H1 (cell line): ENCODE data around the gene OR2A25. TPM values are rescaled to one million over a fixed set of nuclear protein-coding genes. Genes with fewer than 3 reads are reported as not detected.

ENCODE experiments used
- CTCF ChIA-PET: fragments of 300-600 bp; sonication (Branson Sonifier 250); formaldehyde crosslinking; loops from one replicate; lab custom pipeline; 2021; ENCODE audit not compliant: partially characterized antibody; lab: Charles Lee
- POLR2A ChIA-PET: fragments of 300-600 bp; sonication (Branson Sonifier 250); formaldehyde crosslinking; loops from one replicate; lab custom pipeline; 2021; ENCODE audit warnings: inconsistent platforms; ENCODE audit not compliant: partially characterized antibody; lab: Charles Lee
- DNase-seq, 2 experiments: peaks; one replicate each; pipeline versions ENCODE4 v3.0.0 to v3.0.0-alpha.2; 2010 to 2022; ENCODE audit warnings: low spot score in 2 of 2, low read depth in 1 of 2, mixed read lengths in 1 of 2
- FAIRE-seq: peaks from 2 replicates; lab custom pipeline; 2011; peaks lifted over from hg19 to GRCh38; lab: Jason Lieb, UNC
- H2AFZ ChIP-seq: 2 replicates; pipeline ENCODE4 v1.8.1; 2012; ENCODE audit warnings: low read length, inconsistent platforms
- H2AK5ac ChIP-seq: 2 replicates; pipeline ENCODE4 v1.6.1; 2013; ENCODE audit warnings: low read depth, low read length
- H2BK120ac ChIP-seq: replicated peaks from 2 replicates; pipeline ENCODE3; 2013; ENCODE audit warnings: low read depth, low read length, inconsistent platforms
- H2BK12ac ChIP-seq: 2 replicates; pipeline ENCODE4 v1.6.1; 2013; ENCODE audit warnings: low read depth, low read length
- H2BK15ac ChIP-seq: 2 replicates; pipeline ENCODE4 v1.6.1; 2013; ENCODE audit warnings: low read length
- H2BK20ac ChIP-seq: 2 replicates; pipeline ENCODE4 v1.6.1; 2013; ENCODE audit warnings: low read length
- H2BK5ac ChIP-seq: 2 replicates; pipeline ENCODE4 v1.6.1; 2013; ENCODE audit warnings: low read depth, low read length
- H3K14ac ChIP-seq: 2 replicates; pipeline ENCODE4 v1.6.1; 2013; ENCODE audit warnings: inconsistent platforms; ENCODE audit not compliant: insufficient read length
- H3K18ac ChIP-seq: 2 replicates; pipeline ENCODE4 v1.6.1; 2013; ENCODE audit warnings: low read length; ENCODE audit errors: extremely low read depth
- H3K23ac ChIP-seq: 2 replicates; pipeline ENCODE4 v1.6.1; 2013; ENCODE audit warnings: inconsistent platforms; ENCODE audit not compliant: insufficient read length
- H3K23me2 ChIP-seq: 2 replicates; pipeline ENCODE4 v1.6.1; 2013; ENCODE audit warnings: low read depth, low read length
- H3K27ac ChIP-seq: 2 replicates; pipeline ENCODE4 v1.6.1; 2011; ENCODE audit warnings: low read depth, low read length, inconsistent platforms
- H3K27me3 ChIP-seq, 4 experiments: replicated peaks in 1 of 4; 1 replicate in 1 of 4; 2 replicates in 3 of 4; pipeline versions ENCODE4 v1.6.1 to v1.8.1; 2011 to 2013; ENCODE audit warnings: low read length in 3 of 4, mild to moderate bottlenecking in 3 of 4, inconsistent platforms in 2 of 4, mixed read lengths in 2 of 4, moderate library complexity in 1 of 4; ENCODE audit not compliant: control insufficient read depth in 3 of 4, insufficient read depth in 3 of 4; ENCODE audit errors: extremely low read depth in 1 of 4
- H3K36me3 ChIP-seq, 4 experiments: 2 replicates each; pipeline versions ENCODE4 v1.6.1 to v1.8.1; 2011 to 2013; ENCODE audit warnings: mild to moderate bottlenecking in 4 of 4, low read length in 3 of 4, moderate library complexity in 2 of 4, control low read depth in 1 of 4, inconsistent platforms in 1 of 4; ENCODE audit not compliant: insufficient read depth in 4 of 4, control insufficient read depth in 2 of 4
- H3K4ac ChIP-seq: replicated peaks from 2 replicates; pipeline ENCODE3; 2013; ENCODE audit warnings: low read length, low read depth, mixed read lengths, inconsistent platforms; ENCODE audit not compliant: insufficient read length
- H3K4me1 ChIP-seq, 4 experiments: replicated peaks in 1 of 4; 1 replicate in 1 of 4; 2 replicates in 3 of 4; pipeline versions ENCODE4 v1.6.1 to v1.8.1; 2011 to 2013; ENCODE audit warnings: low read length in 3 of 4, inconsistent platforms in 2 of 4, mixed read lengths in 1 of 4; ENCODE audit not compliant: insufficient read depth in 4 of 4, control insufficient read depth in 3 of 4
- H3K4me2 ChIP-seq, 2 experiments: 2 replicates each; pipeline versions ENCODE4 v1.6.1 to v1.8.1; 2011 to 2013; ENCODE audit warnings: low read depth in 2 of 2, low read length in 2 of 2, control low read depth in 1 of 2, inconsistent platforms in 1 of 2, mild to moderate bottlenecking in 1 of 2; ENCODE audit not compliant: insufficient read depth in 1 of 2
- H3K4me3 ChIP-seq, 4 experiments: fragments of 200-600, 300-600 bp in 1 of 4; sonication (generic), shearing (Covaris generic), sonication (Bioruptor Twin) in 1 of 4; 2 replicates each; pipeline versions ENCODE4 v1.5.1 to v1.8.1; 2011 to 2016; ENCODE audit warnings: low read length in 4 of 4, low read depth in 3 of 4, control low read depth in 2 of 4, inconsistent platforms in 2 of 4, mild to moderate bottlenecking in 2 of 4, mixed read lengths in 1 of 4, moderate library complexity in 1 of 4; ENCODE audit not compliant: insufficient read depth in 2 of 4; ENCODE audit errors: extremely low read depth in 1 of 4
- H3K56ac ChIP-seq: replicated peaks from 2 replicates; pipeline ENCODE3; 2013; ENCODE audit warnings: low read depth, mild to moderate bottlenecking, mixed read lengths, low read length, inconsistent platforms; ENCODE audit not compliant: insufficient read length
- H3K79me1 ChIP-seq: 2 replicates; pipeline ENCODE4 v1.6.1; 2013; ENCODE audit warnings: low read depth, low read length, control low read depth
- H3K79me2 ChIP-seq, 2 experiments: 2 replicates each; pipeline versions ENCODE4 v1.6.1 to v1.8.1; 2012 to 2013; ENCODE audit warnings: low read length in 2 of 2, mild to moderate bottlenecking in 2 of 2, inconsistent platforms in 1 of 2; ENCODE audit not compliant: insufficient read depth in 2 of 2, control insufficient read depth in 1 of 2
- H3K9ac ChIP-seq, 4 experiments: replicated peaks in 1 of 4; 1 replicate in 1 of 4; 2 replicates in 3 of 4; pipeline versions ENCODE4 v1.6.1 to v1.8.1; 2011 to 2013; ENCODE audit warnings: low read depth in 3 of 4, low read length in 3 of 4, control low read depth in 2 of 4, mild to moderate bottlenecking in 2 of 4, moderate library complexity in 2 of 4, inconsistent platforms in 1 of 4; ENCODE audit errors: extremely low read depth in 1 of 4
- H3K9me3 ChIP-seq, 2 experiments: 2 replicates each; pipeline versions ENCODE4 v1.6.1 to v1.8.1; 2012 to 2013; ENCODE audit warnings: mild to moderate bottlenecking in 2 of 2, moderate library complexity in 2 of 2, control low read depth in 1 of 2, inconsistent platforms in 1 of 2, low read depth in 1 of 2, low read length in 1 of 2, mixed read lengths in 1 of 2; ENCODE audit not compliant: insufficient read depth in 2 of 2
- H4K20me1 ChIP-seq, 2 experiments: replicated peaks in 1 of 2; 2 replicates each; pipeline versions ENCODE3 to v1.8.1; 2011 to 2013; ENCODE audit warnings: inconsistent platforms in 2 of 2, low read length in 2 of 2, mild to moderate bottlenecking in 1 of 2; ENCODE audit not compliant: insufficient read depth in 2 of 2, control insufficient read depth in 1 of 2
- H4K5ac ChIP-seq: 2 replicates; pipeline ENCODE4 v1.6.1; 2013; ENCODE audit warnings: low read length, low read depth, mixed read lengths, inconsistent platforms; ENCODE audit not compliant: insufficient read length
- H4K8ac ChIP-seq: 2 replicates; pipeline ENCODE4 v1.8.0; 2013; ENCODE audit warnings: mild to moderate bottlenecking, moderate library complexity, low read length, inconsistent platforms; ENCODE audit not compliant: insufficient read depth; ENCODE audit errors: extremely low read depth
- H4K91ac ChIP-seq: replicated peaks from 2 replicates; pipeline ENCODE3; 2013; ENCODE audit warnings: low read length, mixed read lengths, inconsistent platforms; ENCODE audit not compliant: insufficient read length
- ASH2L ChIP-seq: fragments of 200-600, 300-600 bp; sonication (generic); IDR thresholded peaks from one replicate; pipeline ENCODE4 v1.7.1; 2017; ENCODE audit warnings: low read length
- HDAC2 ChIP-seq, 2 experiments: fragments of 300-600 bp in 1 of 2; sonication (generic) in 1 of 2; IDR thresholded peaks; 2 replicates each; pipeline ENCODE4 v1.6.1; 2011 to 2012; ENCODE audit warnings: low read depth in 2 of 2, low read length in 2 of 2, mild to moderate bottlenecking in 2 of 2, moderate library complexity in 2 of 2, borderline replicate concordance in 1 of 2, inconsistent platforms in 1 of 2
- HDAC6 ChIP-seq: IDR thresholded peaks from one replicate; pipeline ENCODE4 v1.7.1; 2012; ENCODE audit warnings: low read depth, mild to moderate bottlenecking, inconsistent platforms, low read length, moderate library complexity
- PHF8 ChIP-seq: fragments of 200-600 bp; sonication (generic); conservative IDR thresholded peaks from 2 replicates; pipeline ENCODE4 v1.7.1; 2012; ENCODE audit warnings: low read depth, mild to moderate bottlenecking, inconsistent platforms, low read length, moderate library complexity
- RAD21 ChIP-seq, 2 experiments: IDR thresholded peaks in 1 of 2; conservative IDR thresholded peaks in 1 of 2; 2 replicates each; pipeline ENCODE4 v1.6.1; 2011; ENCODE audit warnings: low read depth in 2 of 2, low read length in 2 of 2, improper control_type of control experiment in 1 of 2, inconsistent platforms in 1 of 2, mild to moderate bottlenecking in 1 of 2, moderate library complexity in 1 of 2
- SAP30 ChIP-seq: fragments of 300-600 bp; sonication (generic); IDR thresholded peaks from 2 replicates; pipeline ENCODE4 v1.7.1; 2012; ENCODE audit warnings: low read length, moderate library complexity, mild to moderate bottlenecking, inconsistent platforms; ENCODE audit not compliant: insufficient read depth, insufficient replicate concordance
- SP1 ChIP-seq: IDR thresholded peaks from 2 replicates; pipeline ENCODE4 v1.6.1; 2011; ENCODE audit warnings: low read depth, low read length
- WGBS, 2 experiments: shearing (Covaris generic) in 1 of 2; methylation state at CpG; one replicate each; pipeline versions ENCODE4 v1.1.6 to v1.1.7; 2013 to 2015; ENCODE audit warnings: low lambda C conversion rate in 2 of 2, mixed read lengths in 2 of 2, inconsistent platforms in 1 of 2, low coverage in 1 of 2, missing lambda C conversion rate in 1 of 2; ENCODE audit not compliant: insufficient replicate concordance in 2 of 2, insufficient coverage in 1 of 2, insufficient read length in 1 of 2; ENCODE audit errors: extremely low coverage in 1 of 2, missing lambda C conversion rate in 1 of 2; 5-methylcytosine and 5-hydroxymethylcytosine counted together
- polyA plus RNA-seq, 7 experiments: library from polyadenylated mRNA; depleted of rRNA in 3 of 7; stranded (reverse) in 5 of 7; unstranded in 2 of 7; fragments of >200 nt in 5 of 7; fragments of 200-250 nt in 2 of 7; gene quantifications; 1 replicate in 5 of 7; 2 replicates in 1 of 7; 4 replicates in 1 of 7; pipeline versions ENCODE4 v1.2.1 to v1.2.3, GENCODE V29; 2011 to 2013; ENCODE audit warnings: missing spikeins in 2 of 7, mixed read lengths in 2 of 7
- total RNA-seq: library from RNA; stranded (reverse); fragmentation: NEBNext Ultra II Directional; extraction: Animal tissue kit (Norgen Biotek cat#: 25700); gene quantifications from 2 replicates; pipeline ENCODE4 v1.2.1, GENCODE V29; 2021
- TF ChIP-seq, protein P1 (sequence below): IDR thresholded peaks from 2 replicates; pipeline ENCODE4 v1.6.1; 2011; ENCODE audit warnings: low read depth, mild to moderate bottlenecking, low read length; ENCODE audit not compliant: insufficient read depth
- TF ChIP-seq, protein P2 (sequence below): IDR thresholded peaks from 2 replicates; pipeline ENCODE4 v1.6.1; 2012; ENCODE audit warnings: low read length, inconsistent platforms

OR2A25 gene
- total and polyA plus RNA-seq, 2 of the 8 experiments (the other 6 are each of a cell fraction or from before 2014, with no cell fraction given): not detected

DNA sequence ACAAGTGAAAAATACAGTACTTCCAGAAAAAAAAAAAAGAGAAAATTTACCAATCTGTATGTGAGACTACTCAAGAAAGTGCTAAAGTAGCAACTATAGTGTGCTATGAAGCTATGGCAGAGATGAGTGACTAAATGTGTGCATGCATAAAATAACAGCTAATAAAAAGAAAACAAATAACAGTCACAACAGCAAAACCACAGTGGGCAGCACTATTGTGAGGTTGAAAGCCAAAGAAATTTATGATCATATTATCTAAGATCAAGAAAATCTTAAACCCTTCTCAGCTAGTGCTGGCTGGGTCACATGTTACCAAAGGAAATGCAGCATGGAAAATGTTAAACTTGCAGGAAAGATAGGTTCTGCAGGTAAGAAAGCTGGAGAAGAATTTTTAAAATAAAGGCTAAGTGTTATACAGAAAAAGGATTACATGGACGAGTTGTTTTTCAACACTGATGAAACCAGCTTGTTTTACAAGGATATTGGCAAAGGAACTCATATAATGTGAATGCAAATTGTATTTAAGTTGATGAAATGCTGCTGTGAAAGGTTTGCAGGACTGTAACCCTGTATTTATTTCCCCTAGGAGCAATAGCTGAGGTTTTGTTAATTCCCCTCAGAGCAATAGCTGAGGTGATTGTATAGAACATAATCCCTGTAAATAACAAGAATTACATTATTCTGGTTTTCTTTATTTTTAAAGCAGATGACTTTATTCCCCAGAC lies 36.5 kb upstream of the OR2A25 start:
- H4K20me1 ChIP-seq: no peaks in the 10 kb centered on the region
- H2BK120ac ChIP-seq: no peak overlapping the region
- no peak overlapping the region for H3K4me2 ChIP-seq
- H2BK15ac ChIP-seq: no peak overlapping the region
- no peaks in the 10 kb centered on the region for H3K4me1 ChIP-seq
- no peak overlapping the region for H3K23ac ChIP-seq
- no peak overlapping the region for H3K4ac ChIP-seq
- no peaks in the 10 kb centered on the region for H3K27me3 ChIP-seq
- no peak overlapping the region for H3K4me3 ChIP-seq
- H3K79me2 ChIP-seq: no peaks in the 10 kb centered on the region
- no peaks in the 10 kb centered on the region for H3K9me3 ChIP-seq
- no peak overlapping the region for H2AK5ac ChIP-seq
- H2BK5ac ChIP-seq: no peak overlapping the region
- FAIRE-seq (no peak), DNase-seq (no peak)
- H3K36me3 ChIP-seq: no peaks in the 10 kb centered on the region
- ChIA-PET POLR2A (interaction anchor here (0.6 to 0.7 kb wide), 2 partner anchors 45 to 804 kb away, joined by 3 read pairs; no protein-coding TSS in a partner anchor), CTCF (interaction anchor here (0.7 to 2.3 kb wide), 5 partner anchors 12 to 1399 kb away, joined by 3 to 7 read pairs (median 3); no protein-coding TSS in a partner anchor)
- no peak overlapping the region for H2BK12ac ChIP-seq
- no peaks in the 10 kb centered on the region for H3K79me1 ChIP-seq
- H4K5ac ChIP-seq: no peak overlapping the region
- no peak overlapping the region for H3K56ac ChIP-seq
- no peaks in the 10 kb centered on the region for H3K23me2 ChIP-seq
- peak overlapping the region; percentile 81; the same call in 1 of the 2 replicates for H2AFZ ChIP-seq
- no peak overlapping the region for H3K27ac ChIP-seq
- H3K9ac ChIP-seq: no peak overlapping the region
- 70% methylated on average over 1 of the region's 1 CpG; no CpG with 5 or more reads in 1 of the 2 experiments for WGBS, 2 experiments
- H3K18ac ChIP-seq: no peak overlapping the region
- H4K8ac ChIP-seq: no peak overlapping the region
- H2BK20ac ChIP-seq: no peak overlapping the region
- no peak overlapping the region for H3K14ac ChIP-seq
- H4K91ac ChIP-seq: no peak overlapping the region
- no peak for TF ChIP-seq PHF8
- TF ChIP-seq HDAC6: no peak
- TF ChIP-seq, protein P1, sequence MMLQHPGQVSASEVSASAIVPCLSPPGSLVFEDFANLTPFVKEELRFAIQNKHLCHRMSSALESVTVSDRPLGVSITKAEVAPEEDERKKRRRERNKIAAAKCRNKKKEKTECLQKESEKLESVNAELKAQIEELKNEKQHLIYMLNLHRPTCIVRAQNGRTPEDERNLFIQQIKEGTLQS: no peak
- TF ChIP-seq RAD21 (IDR thresholded peaks at IDR 0.05 in 1 of 2, conservative IDR thresholded peaks at IDR 0.05 in 1 of 2; ENCODE audit: low read depth in 2 of 2, low read length in 2 of 2): no peak
- TF ChIP-seq ASH2L: no peak
- TF ChIP-seq, protein P2, sequence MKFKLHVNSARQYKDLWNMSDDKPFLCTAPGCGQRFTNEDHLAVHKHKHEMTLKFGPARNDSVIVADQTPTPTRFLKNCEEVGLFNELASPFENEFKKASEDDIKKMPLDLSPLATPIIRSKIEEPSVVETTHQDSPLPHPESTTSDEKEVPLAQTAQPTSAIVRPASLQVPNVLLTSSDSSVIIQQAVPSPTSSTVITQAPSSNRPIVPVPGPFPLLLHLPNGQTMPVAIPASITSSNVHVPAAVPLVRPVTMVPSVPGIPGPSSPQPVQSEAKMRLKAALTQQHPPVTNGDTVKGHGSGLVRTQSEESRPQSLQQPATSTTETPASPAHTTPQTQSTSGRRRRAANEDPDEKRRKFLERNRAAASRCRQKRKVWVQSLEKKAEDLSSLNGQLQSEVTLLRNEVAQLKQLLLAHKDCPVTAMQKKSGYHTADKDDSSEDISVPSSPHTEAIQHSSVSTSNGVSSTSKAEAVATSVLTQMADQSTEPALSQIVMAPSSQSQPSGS: no peak
- TF ChIP-seq SP1: no peak
- TF ChIP-seq SAP30: no peak
- TF ChIP-seq HDAC2 (IDR thresholded peaks at IDR 0.05; ENCODE audit: borderline replicate concordance in 1 of 2, low read depth in 2 of 2, low read length in 2 of 2): no peak
